ENCODE results near the gene APBB2.

The APBB2 gene

DNA sequence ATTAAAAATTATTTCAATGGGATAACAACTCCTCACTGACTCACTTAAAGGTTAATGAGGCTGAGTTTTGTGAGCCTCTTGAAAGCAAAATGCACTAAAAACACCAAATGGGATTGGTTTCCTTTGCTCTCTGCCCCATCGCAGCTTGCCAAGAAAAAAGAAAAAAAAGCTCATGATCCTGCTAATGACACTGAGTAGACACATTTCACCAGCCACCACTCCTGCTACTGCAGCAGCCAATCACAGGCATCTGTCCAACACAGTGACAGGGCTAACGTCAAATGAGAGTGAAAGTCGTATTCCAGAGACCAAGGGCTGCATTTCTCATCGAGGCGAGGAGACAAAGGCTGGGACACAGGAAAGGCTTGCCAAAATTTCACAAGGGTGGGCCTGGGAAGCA lies 5.2 kb downstream of the APBB2 start:
- ATAC-seq (replicated peaks) (no peak), DNase-seq (no peak)
- peaks cover 30 to 74% of the 10 kb centered on the region in 2 donors for H3K27me3 Mint-ChIP-seq
- H3K9me3 Mint-ChIP-seq = no peaks in the 10 kb centered on the region
- no peaks in the 10 kb centered on the region for H3K36me3 Mint-ChIP-seq
- peaks cover 3 to 10% of the 10 kb centered on the region in 2 donors for H3K4me1 Mint-ChIP-seq
- H3K4me3 Mint-ChIP-seq = no peak overlapping the region
- H3K27ac Mint-ChIP-seq = no peak overlapping the region

DNA sequence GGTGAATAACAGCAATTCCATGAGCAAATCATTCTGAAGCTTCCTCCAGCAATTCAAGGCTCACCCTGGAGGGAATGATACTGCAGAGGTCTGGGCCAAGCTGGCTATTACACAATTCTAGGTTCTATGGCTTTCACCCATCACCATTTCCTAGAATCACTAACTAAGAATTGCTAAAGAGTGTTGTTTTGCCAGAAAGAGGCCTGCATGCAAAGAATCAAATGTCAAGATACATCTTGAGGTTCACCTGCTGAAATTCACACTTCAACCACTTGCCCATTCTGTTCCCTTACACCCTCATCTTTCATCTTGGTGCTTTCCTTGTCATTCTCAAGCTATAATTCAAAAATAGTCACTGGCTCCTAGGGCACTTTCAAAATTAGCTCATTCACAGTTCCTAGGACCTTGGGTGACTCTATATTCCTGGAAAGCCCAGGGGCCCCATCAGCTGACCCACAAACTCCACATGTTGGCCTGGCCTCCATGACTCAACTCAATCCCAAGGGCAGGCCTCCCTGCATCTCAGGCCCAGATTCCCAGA lies 7.0 kb downstream of the APBB2 start:
- ATAC-seq (replicated peaks) (no peak), DNase-seq (no peak)
- H3K4me3 Mint-ChIP-seq = no peak overlapping the region
- H3K36me3 Mint-ChIP-seq = no peaks in the 10 kb centered on the region
- H3K9me3 Mint-ChIP-seq = no peaks in the 10 kb centered on the region
- no peaks in the 10 kb centered on the region for H3K4me1 Mint-ChIP-seq
- H3K27ac Mint-ChIP-seq = no peak overlapping the region
- H3K27me3 Mint-ChIP-seq = peaks cover 25 to 65% of the 10 kb centered on the region in 2 donors

DNA sequence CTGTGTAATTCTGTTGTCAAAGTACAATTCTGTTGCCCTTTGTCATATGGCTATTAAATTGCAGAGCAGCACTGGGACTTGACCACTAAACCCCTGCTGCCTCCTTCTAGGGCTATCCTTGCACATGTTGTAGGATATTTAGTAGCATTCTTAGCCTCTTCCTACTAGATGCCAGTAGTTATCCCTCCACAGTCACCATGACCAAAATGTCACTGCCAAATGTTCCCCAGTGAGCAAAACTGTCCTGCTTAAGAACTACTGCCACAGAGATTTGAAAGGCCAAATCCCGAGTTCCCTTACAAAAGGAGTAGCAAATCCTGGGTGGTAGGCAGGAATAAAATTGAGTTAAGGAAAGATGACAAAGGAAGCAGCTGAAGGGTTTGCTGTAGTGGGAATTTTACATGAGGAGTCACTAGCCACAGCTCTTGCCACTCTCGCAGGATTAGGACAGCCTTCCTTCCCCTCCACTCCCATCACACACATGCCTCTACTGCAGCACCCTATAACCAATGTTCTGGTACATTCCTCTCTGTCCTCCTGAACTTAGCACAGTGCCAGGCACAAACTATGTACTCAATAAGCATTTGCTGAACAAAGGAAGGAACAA lies 8.4 kb downstream of the APBB2 start:
- no peak overlapping the region for H3K4me3 Mint-ChIP-seq
- no peaks in the 10 kb centered on the region for H3K36me3 Mint-ChIP-seq
- ATAC-seq (replicated peaks) (no peak), DNase-seq (no peak)
- peaks cover 25 to 68% of the 10 kb centered on the region in 2 donors for H3K27me3 Mint-ChIP-seq
- no peaks in the 10 kb centered on the region for H3K9me3 Mint-ChIP-seq
- H3K27ac Mint-ChIP-seq = no peak overlapping the region
- no peaks in the 10 kb centered on the region for H3K4me1 Mint-ChIP-seq

DNA sequence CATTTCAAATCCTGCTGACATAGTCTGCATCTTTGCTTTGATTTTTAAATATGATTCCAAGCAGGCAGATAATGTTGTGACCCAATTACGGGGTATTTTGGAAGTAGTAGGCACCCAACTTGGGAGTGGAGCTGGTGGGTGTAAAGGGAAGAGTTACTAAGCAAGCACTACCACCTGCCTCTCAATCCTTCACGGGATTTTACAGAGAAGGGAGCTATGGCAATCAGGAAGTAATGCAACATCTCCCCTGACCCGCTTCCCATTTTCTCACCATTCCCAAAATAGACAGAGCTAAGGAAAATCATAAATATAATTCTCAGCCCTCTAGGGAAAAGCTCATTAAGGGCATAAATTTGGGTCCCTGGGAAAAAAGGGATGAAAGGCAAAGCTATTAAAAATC lies 9.2 kb downstream of the APBB2 start:
- Mint-ChIP-seq H3K4me3 (no peak overlapping the region), H3K27ac (no peak overlapping the region), H3K36me3 (no peaks in the 10 kb centered on the region), H3K9me3 (no peaks in the 10 kb centered on the region), H3K4me1 (no peaks in the 10 kb centered on the region), H3K27me3 (peaks cover 25 to 70% of the 10 kb centered on the region in 2 donors)
- ATAC-seq (replicated peaks) = no peak
- no peak for DNase-seq

DNA sequence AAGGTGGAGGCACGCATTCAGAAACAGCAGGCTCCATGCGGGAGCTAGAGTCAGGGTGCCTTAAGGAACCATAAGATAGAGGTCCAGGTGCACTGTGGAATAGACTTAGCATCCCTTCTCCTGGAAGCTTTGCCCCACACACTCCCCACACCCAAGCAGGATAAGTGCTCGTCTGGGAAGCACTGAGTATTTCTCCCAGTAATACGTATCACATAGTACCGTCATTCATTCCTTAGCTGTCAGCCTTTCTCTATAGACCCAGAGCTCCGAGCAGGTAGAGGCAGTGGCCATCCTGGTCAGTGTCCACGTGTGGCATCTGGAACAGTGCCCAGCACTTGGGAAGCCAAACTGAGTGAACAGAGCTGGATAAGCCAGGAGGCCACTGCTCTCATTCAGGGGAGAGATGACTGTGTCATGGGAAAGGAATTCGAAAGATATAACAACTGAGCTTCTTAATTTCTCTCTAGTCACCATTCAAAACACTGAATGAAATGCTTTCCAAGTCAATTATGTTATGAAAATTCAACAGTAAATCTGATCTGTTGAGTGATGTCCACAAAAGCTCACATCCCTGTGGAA lies 9.9 kb downstream of the APBB2 start:
- Mint-ChIP-seq H3K4me1 (no peaks in the 10 kb centered on the region), H3K9me3 (no peaks in the 10 kb centered on the region), H3K27me3 (peaks cover 25 to 63% of the 10 kb centered on the region in 2 donors), H3K27ac (no peak overlapping the region), H3K4me3 (no peak overlapping the region), H3K36me3 (no peaks in the 10 kb centered on the region)
- ATAC-seq (replicated peaks) (no peak), DNase-seq (no peak)

DNA sequence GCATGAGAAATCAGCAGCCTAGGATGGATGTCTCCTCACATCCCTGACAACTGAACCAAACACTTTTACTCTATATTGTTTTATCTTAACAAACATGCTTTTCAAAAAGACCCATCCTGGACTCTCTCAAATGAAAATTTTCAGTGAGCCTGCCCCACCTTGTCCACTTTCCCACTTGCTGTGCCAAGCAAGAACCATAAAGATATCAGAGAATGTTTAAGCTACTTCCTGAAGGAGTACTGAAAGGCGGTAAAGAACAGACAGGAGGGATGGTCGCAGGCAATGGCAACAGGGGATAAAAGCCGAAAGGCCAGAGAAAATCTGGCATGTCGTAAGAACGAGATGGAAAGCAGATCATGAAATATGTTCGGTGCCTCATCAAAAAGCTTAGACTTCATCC lies 10.5 kb downstream of the APBB2 start:
- Mint-ChIP-seq H3K36me3 (no peaks in the 10 kb centered on the region), H3K27ac (no peak overlapping the region), H3K4me1 (no peaks in the 10 kb centered on the region), H3K27me3 (peaks cover 20 to 57% of the 10 kb centered on the region in 2 donors), H3K9me3 (no peaks in the 10 kb centered on the region), H3K4me3 (no peak overlapping the region)
- no peak for ATAC-seq (replicated peaks)
- DNase-seq = no peak

DNA sequence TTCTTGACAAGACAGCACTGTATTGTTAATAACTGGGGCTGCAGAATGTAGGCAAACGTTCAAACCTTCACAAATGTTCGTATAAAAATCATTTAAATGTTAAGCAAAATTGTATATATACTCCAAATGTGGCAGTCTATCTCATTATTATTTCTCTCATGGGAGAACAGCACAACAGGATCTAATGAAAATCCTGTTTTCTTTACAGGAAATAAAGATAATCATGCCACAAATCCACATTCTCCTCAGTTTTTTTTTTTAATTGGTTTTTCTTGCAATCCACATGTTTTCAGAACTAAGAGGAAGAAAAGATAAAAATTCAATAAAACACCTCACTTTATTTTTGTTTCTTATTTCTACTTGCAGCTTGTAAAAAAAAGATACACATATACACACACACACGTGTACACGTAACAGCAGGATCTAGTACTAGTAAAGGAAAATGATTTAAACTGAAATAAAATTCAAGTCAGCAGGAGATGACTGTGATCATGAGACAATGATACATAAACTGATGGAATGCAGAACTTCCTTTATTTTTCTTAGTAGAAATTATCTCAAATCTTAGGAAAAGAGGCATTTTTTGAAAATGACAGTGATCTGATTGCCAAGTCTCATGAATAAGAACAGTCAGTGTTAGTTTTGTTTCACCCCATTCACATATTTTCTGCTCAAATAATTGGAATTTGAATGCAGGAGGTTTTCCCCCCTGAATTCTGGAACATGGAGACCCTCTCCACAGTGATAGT lies 11.3 kb downstream of the APBB2 start:
- ATAC-seq (replicated peaks) = no peak
- no peak for DNase-seq
- no peaks in the 10 kb centered on the region for H3K36me3 Mint-ChIP-seq
- H3K4me3 Mint-ChIP-seq = no peak overlapping the region
- H3K4me1 Mint-ChIP-seq = no peaks in the 10 kb centered on the region
- peaks cover 18 to 49% of the 10 kb centered on the region in 2 donors for H3K27me3 Mint-ChIP-seq
- no peak overlapping the region for H3K27ac Mint-ChIP-seq
- no peaks in the 10 kb centered on the region for H3K9me3 Mint-ChIP-seq

DNA sequence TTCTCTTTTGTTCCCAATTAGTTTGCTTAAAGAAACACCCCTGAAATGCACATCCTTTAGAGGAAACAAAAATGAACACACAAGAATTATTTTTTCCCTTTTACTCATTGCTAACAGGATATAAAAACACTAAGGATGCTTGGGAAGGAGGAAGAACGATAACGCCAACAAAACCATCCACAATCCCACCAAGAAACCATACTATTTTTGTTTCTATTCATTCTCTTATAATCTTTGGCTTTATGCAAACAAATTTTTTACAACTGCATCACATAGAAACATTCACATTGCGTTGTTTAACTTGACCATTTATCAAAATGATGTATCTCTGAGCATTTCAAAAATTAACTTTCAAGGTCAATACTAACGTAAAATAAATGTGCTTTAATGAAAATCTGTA lies 12.0 kb downstream of the APBB2 start:
- peaks cover 0 to 3% of the 10 kb centered on the region in 2 donors for H3K9me3 Mint-ChIP-seq

DNA sequence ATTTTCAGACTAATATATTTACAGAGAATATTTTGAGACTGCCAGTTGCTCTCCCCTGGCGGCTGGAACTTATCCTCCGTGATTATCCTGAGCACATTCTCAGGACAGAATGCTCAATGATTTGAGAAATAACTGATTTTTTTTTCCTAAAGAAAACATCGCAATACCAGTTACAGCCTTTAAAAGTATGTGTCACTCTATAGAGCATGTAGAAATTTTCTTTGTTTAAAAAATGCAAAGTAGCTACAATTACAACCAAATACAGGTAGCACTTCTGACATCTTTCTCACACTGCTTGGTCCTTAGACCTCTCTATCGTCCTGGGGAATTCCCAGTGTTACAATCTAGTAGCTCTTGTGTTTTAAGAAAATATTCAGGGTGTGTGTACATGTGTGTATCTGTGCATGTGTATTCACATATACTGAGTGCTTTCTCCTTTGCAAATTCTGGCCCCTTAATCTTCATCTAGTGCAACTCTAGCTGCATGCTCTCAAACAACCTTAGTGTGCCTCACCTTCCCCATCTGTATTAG lies 13.8 kb downstream of the APBB2 start:
- Mint-ChIP-seq H3K27me3 (peaks cover 18 to 38% of the 10 kb centered on the region in 2 donors), H3K27ac (no peak overlapping the region), H3K4me3 (no peak overlapping the region), H3K36me3 (no peaks in the 10 kb centered on the region), H3K4me1 (no peaks in the 10 kb centered on the region), H3K9me3 (peaks cover 0 to 3% of the 10 kb centered on the region in 2 donors)
- DNase-seq (no peak), ATAC-seq (replicated peaks) (no peak)

More for the DNA sequence above, 12.0 kb downstream of the APBB2 start:
- Mint-ChIP-seq H3K27me3 (peaks cover 18 to 43% of the 10 kb centered on the region in 2 donors), H3K4me3 (no peak overlapping the region), H3K27ac (no peak overlapping the region), H3K36me3 (no peaks in the 10 kb centered on the region), H3K4me1 (no peaks in the 10 kb centered on the region)
- no peak for ATAC-seq (replicated peaks)
- DNase-seq = no peak

DNA sequence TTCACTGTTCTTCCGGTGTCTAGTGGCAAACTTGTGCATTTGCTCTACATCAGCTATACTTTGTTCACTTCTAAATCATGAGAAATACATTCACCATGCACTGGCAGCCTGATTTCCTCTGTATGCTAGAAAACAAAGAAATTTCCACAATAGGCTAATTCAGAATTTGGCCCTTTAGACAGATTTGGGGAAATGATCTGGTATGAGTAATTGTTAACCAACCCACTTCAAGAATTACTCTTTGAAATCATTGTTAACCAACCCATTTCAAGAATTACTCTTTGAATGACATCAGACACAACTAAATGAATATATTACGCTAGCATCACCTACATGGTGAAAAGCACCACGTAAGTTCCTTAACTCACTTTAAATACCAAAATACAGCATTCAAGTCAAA lies 14.6 kb downstream of the APBB2 start:
- DNase-seq (no peak), ATAC-seq (replicated peaks) (no peak)
- Mint-ChIP-seq H3K36me3 (no peaks in the 10 kb centered on the region), H3K27ac (no peak overlapping the region), H3K4me3 (no peak overlapping the region), H3K4me1 (no peaks in the 10 kb centered on the region), H3K9me3 (peaks cover 0 to 3% of the 10 kb centered on the region in 2 donors), H3K27me3 (peaks cover 24 to 42% of the 10 kb centered on the region in 2 donors)

DNA sequence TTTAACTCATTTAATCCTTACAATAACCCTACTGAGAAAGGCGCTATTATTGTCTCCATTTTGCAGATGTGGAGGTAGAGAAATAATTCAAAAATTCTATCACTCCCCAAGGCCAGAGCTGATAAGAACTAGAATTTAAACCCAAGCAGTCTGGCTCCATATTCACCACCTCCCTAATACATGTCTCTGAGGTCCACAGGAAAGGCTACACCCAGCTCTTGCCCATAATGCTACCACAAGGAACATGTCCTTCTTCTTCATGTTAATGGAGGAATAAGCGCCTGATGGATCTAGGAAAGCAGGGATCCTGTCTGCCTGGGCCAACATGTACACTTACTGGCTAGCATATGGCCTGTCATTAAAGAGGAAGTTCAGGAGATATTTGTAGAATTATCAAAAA lies 16.3 kb downstream of the APBB2 start:
- H3K27me3 Mint-ChIP-seq = peaks cover 17 to 29% of the 10 kb centered on the region in 2 donors
- no peak overlapping the region for H3K27ac Mint-ChIP-seq
- no peak for DNase-seq
- peaks cover 0 to 3% of the 10 kb centered on the region in 2 donors for H3K9me3 Mint-ChIP-seq
- ATAC-seq (replicated peaks) = no peak
- no peaks in the 10 kb centered on the region for H3K4me1 Mint-ChIP-seq
- no peak overlapping the region for H3K4me3 Mint-ChIP-seq
- no peaks in the 10 kb centered on the region for H3K36me3 Mint-ChIP-seq

DNA sequence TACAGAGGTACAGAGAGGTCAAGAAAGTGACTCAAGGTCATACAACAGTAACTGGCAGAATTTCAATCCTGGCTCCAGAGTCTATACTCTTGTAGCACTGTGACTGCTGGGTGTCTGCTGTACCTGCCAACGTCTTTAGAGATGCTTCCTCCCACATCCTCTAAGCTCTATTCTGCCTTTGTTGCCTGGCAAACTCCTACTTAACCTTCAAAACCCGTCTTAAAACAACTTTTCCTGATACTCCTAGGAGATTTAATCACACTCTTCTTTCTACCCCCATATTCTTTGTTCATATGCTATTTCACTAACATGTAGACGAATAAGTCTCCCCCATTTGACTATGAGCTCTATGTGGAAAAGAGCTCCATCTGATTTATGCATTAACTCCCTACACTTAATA lies 16.8 kb downstream of the APBB2 start:
- no peak for ATAC-seq (replicated peaks)
- Mint-ChIP-seq H3K36me3 (no peaks in the 10 kb centered on the region), H3K4me1 (no peaks in the 10 kb centered on the region), H3K27me3 (peaks cover 17 to 29% of the 10 kb centered on the region in 2 donors), H3K27ac (no peak overlapping the region), H3K4me3 (no peak overlapping the region), H3K9me3 (peaks cover 0 to 3% of the 10 kb centered on the region in 2 donors)
- no peak for DNase-seq

DNA sequence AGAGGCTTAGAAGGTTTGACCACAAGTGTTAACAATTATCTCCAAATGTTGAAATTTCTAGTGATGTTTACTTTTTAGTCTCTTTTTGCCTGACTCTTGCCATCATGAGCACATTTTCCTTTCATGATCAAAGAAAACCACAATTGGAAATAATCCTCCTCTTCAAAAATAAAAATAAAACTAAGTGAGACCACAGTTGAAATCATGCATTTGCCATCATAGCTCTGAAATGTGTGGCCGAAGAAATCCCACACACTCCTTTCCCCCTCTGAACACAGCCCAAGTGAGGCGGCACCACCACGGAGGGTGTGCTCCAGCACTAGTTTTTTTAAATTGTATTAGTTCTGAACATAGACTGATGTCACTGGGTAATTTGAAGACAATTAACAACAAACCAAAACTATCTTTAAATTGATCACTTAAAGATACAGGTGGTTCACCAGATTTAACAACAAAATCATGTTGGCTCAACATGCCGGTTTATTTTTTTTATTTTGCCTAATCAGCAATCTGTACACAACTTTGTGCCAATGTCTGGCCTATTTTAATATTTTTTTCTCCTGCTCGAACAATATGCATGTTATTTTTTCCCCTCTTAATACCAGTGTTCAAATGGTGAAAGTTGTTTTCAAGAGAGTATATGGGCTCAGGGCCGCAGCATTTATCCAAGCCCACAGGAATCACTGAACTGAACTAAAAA lies 17.6 kb downstream of the APBB2 start:
- H3K4me3 Mint-ChIP-seq = no peak overlapping the region
- ATAC-seq (replicated peaks) = no peak
- H3K27ac Mint-ChIP-seq = no peak overlapping the region
- H3K9me3 Mint-ChIP-seq = peaks cover 0 to 3% of the 10 kb centered on the region in 2 donors
- H3K27me3 Mint-ChIP-seq = peaks cover 10 to 22% of the 10 kb centered on the region in 2 donors
- DNase-seq = no peak
- no peaks in the 10 kb centered on the region for H3K36me3 Mint-ChIP-seq
- no peaks in the 10 kb centered on the region for H3K4me1 Mint-ChIP-seq

DNA sequence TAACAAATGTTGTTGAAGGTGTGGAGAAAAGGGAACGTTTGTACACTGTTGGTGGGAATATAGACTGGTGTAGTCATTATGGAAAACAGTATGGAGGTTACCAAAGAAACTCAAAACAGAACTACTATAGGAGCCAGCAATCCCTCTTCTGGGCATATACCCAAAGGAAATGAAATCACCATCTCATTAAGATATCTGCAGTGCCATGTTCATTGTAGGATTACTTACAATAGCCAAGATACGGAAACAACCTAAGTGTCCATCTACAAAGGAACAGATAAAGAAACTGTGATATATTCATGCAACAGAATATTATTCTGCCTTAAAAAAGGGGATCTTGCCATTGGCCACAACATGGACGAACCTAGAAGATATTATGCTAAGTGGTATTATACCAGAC lies 22.2 kb downstream of the APBB2 start:
- H3K4me1 Mint-ChIP-seq = no peaks in the 10 kb centered on the region
- H3K36me3 Mint-ChIP-seq = no peaks in the 10 kb centered on the region
- ATAC-seq (replicated peaks) (no peak), DNase-seq (no peak)
- no peak overlapping the region for H3K4me3 Mint-ChIP-seq
- H3K27me3 Mint-ChIP-seq = peaks cover 13 to 17% of the 10 kb centered on the region in 2 donors
- H3K9me3 Mint-ChIP-seq = peaks cover 0 to 2% of the 10 kb centered on the region in 2 donors
- no peak overlapping the region for H3K27ac Mint-ChIP-seq

Data from stimulated activated naive B cell treated with anti-CD40 and anti-IgM and Interleukin-4, amounts not matched to agents 10 μg/mL and 1 μg/mL and 100 μg/mL, for 72 hours (primary cell).